ENCODE measurements around the gene CEP135.

GRCh38 chr4:55931833-55932232, 16.9 kb upstream of the CEP135 start:
- no peak for TF ChIP-seq CTCF (IDR thresholded peaks at IDR 0.05; ENCODE audit: poor library complexity, severe bottlenecking)
- no peak for TF ChIP-seq POLR2AphosphoS5 (IDR thresholded peaks at IDR 0.05)
- no peak for TF ChIP-seq EZH2 (IDR thresholded peaks at IDR 0.05; ENCODE audit: borderline replicate concordance, insufficient read depth, low read length, poor library complexity, severe bottlenecking)
- no peak for TF ChIP-seq REST (IDR thresholded peaks at IDR 0.05; ENCODE audit: borderline replicate concordance)
- TF ChIP-seq EP300 (conservative IDR thresholded peaks at IDR 0.05; ENCODE audit: poor library complexity, severe bottlenecking), result no peak
- no peak for TF ChIP-seq RAD21 (conservative IDR thresholded peaks at IDR 0.05)
- no peak for TF ChIP-seq TAF1 (IDR thresholded peaks at IDR 0.05; ENCODE audit: low read depth)
- TF ChIP-seq MXI1 (conservative IDR thresholded peaks at IDR 0.05; ENCODE audit: poor library complexity, severe bottlenecking), result no peak
